ENCODE results near the gene ZNF835.
"Not testable (repeated sequence)": the region's sequence is repeated elsewhere in the genome, so short reads cannot be mapped to it uniquely, and the experiment has no call there.

ZNF835 gene

DNA sequence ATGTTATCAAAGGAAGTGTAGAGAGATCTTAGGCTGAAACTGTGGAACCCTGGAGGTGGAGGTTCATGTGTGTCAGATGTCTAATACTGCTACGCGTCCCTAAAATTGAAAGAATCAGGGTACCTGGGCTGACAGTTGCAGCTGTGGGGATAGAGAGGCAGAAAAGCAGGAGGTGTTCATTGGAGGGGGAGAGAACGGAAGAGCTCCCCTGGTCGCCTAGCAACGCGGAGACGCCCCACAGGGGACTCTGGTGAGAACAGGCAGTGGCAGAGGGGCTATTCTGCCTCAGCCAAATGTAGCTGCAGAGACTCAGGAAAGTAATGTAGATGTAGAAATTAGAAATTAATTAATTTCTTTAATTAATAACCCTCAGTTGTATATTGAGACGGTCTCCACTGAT, 10.1 kb upstream of the ZNF835 start:
- TF ChIP-seq, protein P1, sequence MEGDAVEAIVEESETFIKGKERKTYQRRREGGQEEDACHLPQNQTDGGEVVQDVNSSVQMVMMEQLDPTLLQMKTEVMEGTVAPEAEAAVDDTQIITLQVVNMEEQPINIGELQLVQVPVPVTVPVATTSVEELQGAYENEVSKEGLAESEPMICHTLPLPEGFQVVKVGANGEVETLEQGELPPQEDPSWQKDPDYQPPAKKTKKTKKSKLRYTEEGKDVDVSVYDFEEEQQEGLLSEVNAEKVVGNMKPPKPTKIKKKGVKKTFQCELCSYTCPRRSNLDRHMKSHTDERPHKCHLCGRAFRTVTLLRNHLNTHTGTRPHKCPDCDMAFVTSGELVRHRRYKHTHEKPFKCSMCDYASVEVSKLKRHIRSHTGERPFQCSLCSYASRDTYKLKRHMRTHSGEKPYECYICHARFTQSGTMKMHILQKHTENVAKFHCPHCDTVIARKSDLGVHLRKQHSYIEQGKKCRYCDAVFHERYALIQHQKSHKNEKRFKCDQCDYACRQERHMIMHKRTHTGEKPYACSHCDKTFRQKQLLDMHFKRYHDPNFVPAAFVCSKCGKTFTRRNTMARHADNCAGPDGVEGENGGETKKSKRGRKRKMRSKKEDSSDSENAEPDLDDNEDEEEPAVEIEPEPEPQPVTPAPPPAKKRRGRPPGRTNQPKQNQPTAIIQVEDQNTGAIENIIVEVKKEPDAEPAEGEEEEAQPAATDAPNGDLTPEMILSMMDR (IDR thresholded peaks at IDR 0.05; ENCODE audit: low read depth, low read length, missing control alignments) = no peak
- DNase-seq (ENCODE audit: extremely low read depth, low read depth) = no peak
- no peak overlapping the region for H3K4me3 ChIP-seq (replicated peaks; ENCODE audit: low read depth, low read length)

DNA sequence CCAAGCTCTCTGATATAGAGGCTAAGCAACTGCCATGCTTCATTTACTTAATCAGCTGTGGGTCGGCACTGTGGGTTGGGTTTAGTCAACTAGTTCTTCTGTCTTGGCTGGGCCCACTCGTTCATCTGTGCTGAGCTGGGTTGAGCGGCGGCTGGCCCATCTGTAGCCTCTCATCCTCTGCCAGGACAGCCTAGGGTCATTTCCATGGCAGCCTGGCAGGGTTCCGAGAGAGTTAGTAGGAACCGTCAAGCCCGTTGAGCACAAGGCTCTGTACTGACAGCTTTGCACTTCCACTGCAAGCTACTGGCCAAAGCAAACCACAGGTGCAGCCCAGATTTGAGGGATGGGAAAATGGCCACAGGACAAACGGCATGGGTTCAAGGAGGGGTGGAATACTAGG, 6.6 kb upstream of the ZNF835 start:
- H3K4me3 ChIP-seq (replicated peaks; ENCODE audit: low read depth, low read length) = no peak overlapping the region
- TF ChIP-seq, protein P1 (IDR thresholded peaks at IDR 0.05; ENCODE audit: low read depth, low read length, missing control alignments) = no peak
- no peak for DNase-seq (ENCODE audit: extremely low read depth, low read depth)

DNA sequence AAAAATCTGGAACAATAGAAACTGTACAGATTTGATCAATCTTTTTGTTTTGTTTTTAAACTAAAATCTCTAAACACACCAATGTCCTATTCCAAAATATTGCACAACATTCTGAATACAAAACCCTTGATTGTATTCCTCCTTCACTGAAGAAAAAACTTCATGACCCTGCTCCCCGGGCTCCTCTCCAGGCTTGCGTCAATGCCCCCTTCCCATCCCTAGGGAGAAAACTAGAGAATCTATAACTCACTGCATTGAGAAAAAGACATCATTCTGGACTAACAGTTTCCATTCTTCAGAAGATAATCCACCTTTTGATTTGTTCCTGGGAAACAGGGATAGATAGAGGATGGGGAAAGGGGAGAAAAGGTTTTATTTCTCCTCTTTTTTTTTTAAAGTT, 1.1 kb upstream of the ZNF835 start:
- not testable (repeated sequence) for DNase-seq (ENCODE audit: extremely low read depth, low read depth); H3K4me3 ChIP-seq (replicated peaks; ENCODE audit: low read depth, low read length)

DNA sequence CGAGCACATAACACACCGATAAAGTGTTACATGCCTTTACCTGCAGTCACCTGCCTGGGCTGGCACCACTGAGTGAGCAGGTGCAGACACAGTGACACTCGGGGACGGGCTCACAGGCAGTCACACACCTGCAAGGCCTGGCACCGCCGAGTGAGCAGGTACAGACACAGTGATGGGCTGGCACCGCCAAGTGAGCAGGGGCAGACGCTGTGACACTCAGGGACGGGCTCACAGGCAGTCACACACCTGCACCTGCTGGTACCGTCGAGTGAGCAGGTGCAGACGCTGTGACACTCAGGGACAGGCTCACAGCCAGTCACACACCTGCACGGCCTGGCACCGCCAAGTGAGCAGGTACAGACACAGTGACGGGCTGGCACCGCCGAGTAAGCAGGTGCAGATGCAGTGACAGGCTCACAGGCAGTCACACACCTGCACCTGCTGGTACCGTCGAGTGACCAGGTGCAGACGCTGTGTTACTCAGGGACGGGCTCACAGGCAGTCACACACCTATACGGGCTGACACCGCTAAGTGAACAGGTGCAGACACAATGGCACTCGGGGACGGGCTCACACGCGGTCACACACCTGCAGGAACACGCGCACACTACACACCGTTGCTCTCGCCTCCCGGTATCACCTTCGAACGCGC, 470 bp downstream of the ZNF835 start:
- TF ChIP-seq, protein P1 (IDR thresholded peaks at IDR 0.05; ENCODE audit: low read depth, low read length, missing control alignments) = no peak
- no peak overlapping the region for H3K4me3 ChIP-seq (replicated peaks; ENCODE audit: low read depth, low read length)
- DNase-seq (ENCODE audit: extremely low read depth, low read depth) = no peak

DNA sequence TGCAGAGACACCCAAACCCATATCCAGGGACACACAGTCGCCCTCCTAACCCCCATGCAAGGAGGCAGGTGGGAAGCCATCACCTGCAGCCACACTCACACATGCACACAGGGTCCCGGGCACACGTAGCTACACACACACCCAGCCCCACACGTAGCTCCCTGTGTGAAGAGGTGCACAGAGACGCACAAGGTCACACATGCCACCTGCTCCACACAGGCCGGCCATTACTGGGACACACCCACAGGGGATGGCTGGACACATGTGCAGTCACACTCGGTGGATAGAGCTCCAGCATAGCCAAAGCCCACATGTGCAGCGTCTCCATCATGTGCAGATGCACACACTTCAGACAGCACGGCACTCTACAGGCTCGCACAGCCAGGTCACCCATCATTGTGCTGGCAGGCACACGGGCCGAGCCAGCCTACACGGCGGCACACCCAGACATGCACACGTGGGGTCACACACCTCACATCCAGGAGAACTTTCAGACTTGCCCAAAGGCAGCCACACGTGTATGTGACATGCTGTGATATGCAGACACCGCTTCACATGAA, 1.1 kb downstream of the ZNF835 start:
- TF ChIP-seq, protein P1 (IDR thresholded peaks at IDR 0.05; ENCODE audit: low read depth, low read length, missing control alignments) = no peak
- no peak overlapping the region for H3K4me3 ChIP-seq (replicated peaks; ENCODE audit: low read depth, low read length)
- no peak for DNase-seq (ENCODE audit: extremely low read depth, low read depth)

DNA sequence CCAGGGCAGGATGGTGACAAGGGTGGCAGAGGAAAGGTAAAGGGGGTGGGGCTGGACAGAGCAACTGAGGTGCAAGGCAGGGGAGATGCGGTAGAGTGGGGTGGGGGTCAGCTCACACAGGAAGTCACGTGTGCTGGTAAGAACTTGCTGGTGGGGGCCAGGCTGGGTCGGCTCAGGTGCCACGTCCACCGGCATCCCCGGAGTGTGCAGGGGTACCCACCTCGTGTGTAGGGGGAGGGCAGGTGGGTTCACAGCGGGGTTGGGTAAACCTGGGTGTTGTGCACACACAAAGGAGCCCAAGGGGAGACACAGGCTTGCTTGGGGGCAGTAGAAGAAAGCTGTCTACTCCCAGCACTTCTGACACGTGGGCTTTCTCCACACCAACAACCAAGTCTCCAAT, 2.9 kb downstream of the ZNF835 start:
- no peak overlapping the region for H3K4me3 ChIP-seq (replicated peaks; ENCODE audit: low read depth, low read length)
- TF ChIP-seq, protein P1 (IDR thresholded peaks at IDR 0.05; ENCODE audit: low read depth, low read length, missing control alignments) = no peak
- no peak for DNase-seq (ENCODE audit: extremely low read depth, low read depth)

DNA sequence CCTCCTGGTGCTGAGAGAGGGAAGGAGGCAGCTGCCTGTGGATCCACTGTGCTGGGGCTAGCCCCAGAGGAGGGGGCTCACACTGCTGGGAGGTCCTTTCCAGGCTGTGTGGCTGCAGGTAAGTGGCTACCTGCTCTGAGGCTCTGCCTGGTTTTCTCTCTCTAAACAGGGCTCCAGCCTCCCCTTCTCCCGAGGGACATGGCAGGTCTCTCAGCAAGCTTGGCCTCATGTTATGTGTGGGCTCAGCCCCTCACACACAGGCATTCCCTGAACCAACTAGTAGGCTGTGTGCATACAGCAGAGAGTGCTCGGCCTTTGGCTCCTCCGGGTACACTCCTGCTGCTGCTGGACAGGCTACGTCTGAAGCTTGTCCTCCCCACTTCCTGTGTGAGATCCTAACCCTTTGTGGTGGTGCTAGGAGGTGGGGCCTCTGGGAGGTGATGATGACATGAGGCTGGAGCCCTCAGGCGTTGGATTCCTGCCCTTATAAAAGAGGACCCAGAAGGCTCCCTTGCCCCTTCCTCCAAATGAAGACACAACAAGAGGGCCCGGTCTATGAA, 4.2 kb downstream of the ZNF835 start:
- no peak for DNase-seq (ENCODE audit: extremely low read depth, low read depth)
- TF ChIP-seq, protein P1 (IDR thresholded peaks at IDR 0.05; ENCODE audit: low read depth, low read length, missing control alignments) = no peak
- no peak overlapping the region for H3K4me3 ChIP-seq (replicated peaks; ENCODE audit: low read depth, low read length)

Data from HFF-Myc (cell line).